K562 (cell line): ENCODE data around the gene LAPTM4A. TPM values are rescaled to one million over a fixed set of nuclear protein-coding genes. Genes with fewer than 3 reads are reported as not detected.
A peak's percentile ranks its signal among the peaks of the same experiment; 100 is the strongest.

Source experiments
- ATAC-seq: fragments of 200-7000 bp; cut with Tn5 transposase; 3 replicates; pipeline ENCODE4 v1.9.1; 2020; ENCODE audit warnings: moderate library complexity
- BruUV-seq: library from RNA; stranded (reverse); fragments of 400-500 nt; replicated peaks from 2 replicates; lab custom pipeline; 2021; lab: Mats Ljungman, UMichigan
- CTCF ChIA-PET: fragments of 300-600 bp; formaldehyde crosslinking; extraction: SDS; loops from one replicate; lab custom pipeline; 2021; ENCODE audit warnings: low intra/inter-chr PET ratio; lab: Yijun Ruan, JAX
- POLR2A ChIA-PET: fragments of 300-600, 350-650 bp; sonication (Branson Sonifier 250); formaldehyde crosslinking; extraction: SDS; loops from one replicate; lab custom pipeline; 2021; ENCODE audit warnings: antibody characterized with exemption, inconsistent platforms; lab: Yijun Ruan, JAX
- DNase-seq, 4 experiments: peaks; one replicate each; pipeline versions ENCODE4 v3.0.0 to v3.0.0-alpha.2; 2011 to 2018; ENCODE audit warnings: low spot score in 3 of 4, mixed read lengths in 3 of 4; ENCODE audit errors: extremely low read depth in 1 of 4
- FAIRE-seq: peaks from 2 replicates; lab custom pipeline; 2011; peaks lifted over from hg19 to GRCh38; lab: Jason Lieb, UNC
- H2AFZ ChIP-seq: 2 replicates; pipeline ENCODE4 v1.6.0; 2011; ENCODE audit warnings: low read depth, low read length, control low read depth, inconsistent platforms
- H3K27ac ChIP-seq: fragments of 200-600 bp; 3 replicates; pipeline ENCODE4 v1.8.0; 2011; ENCODE audit warnings: low read depth, mild to moderate bottlenecking, control low read depth, inconsistent platforms, low read length, moderate library complexity, mixed read lengths; ENCODE audit errors: extremely low read depth
- H3K27me3 ChIP-seq, 2 experiments: fragments of 300-600 bp in 1 of 2; 2 replicates in 1 of 2; 3 replicates in 1 of 2; pipeline versions ENCODE4 v1.6.0 to v1.8.0; 2011; ENCODE audit warnings: inconsistent platforms in 2 of 2, low read length in 2 of 2, mild to moderate bottlenecking in 1 of 2, mixed read lengths in 1 of 2, moderate library complexity in 1 of 2; ENCODE audit not compliant: control insufficient read depth in 2 of 2, insufficient read depth in 2 of 2
- H3K36me3 ChIP-seq: fragments of 300-600 bp; 3 replicates; pipeline ENCODE4 v1.8.0; 2011; ENCODE audit warnings: mild to moderate bottlenecking, low read length, inconsistent platforms; ENCODE audit not compliant: control insufficient read depth, insufficient read depth
- H3K4me1 ChIP-seq, 2 experiments: fragments of 200-600 bp in 1 of 2; replicated peaks in 1 of 2; 2 replicates in 1 of 2; 3 replicates in 1 of 2; pipeline versions ENCODE4 v1.5.1 to v1.8.0; 2011; ENCODE audit warnings: inconsistent platforms in 2 of 2, low read length in 2 of 2, mild to moderate bottlenecking in 1 of 2, mixed read lengths in 1 of 2, moderate library complexity in 1 of 2; ENCODE audit not compliant: control insufficient read depth in 2 of 2, insufficient read depth in 2 of 2
- H3K4me2 ChIP-seq: 2 replicates; pipeline ENCODE4 v1.6.1; 2011; ENCODE audit warnings: low read length, control low read depth, inconsistent platforms, mixed read lengths; ENCODE audit not compliant: insufficient read depth
- H3K4me3 ChIP-seq: fragments of 200-600 bp; sonication (generic), shearing (Covaris generic); 2 replicates; pipeline ENCODE4 v1.5.1; 2016; ENCODE audit warnings: control low read depth, inconsistent platforms
- H3K79me2 ChIP-seq: fragments of 200-600 bp; 3 replicates; pipeline ENCODE4 v1.8.0; 2011; ENCODE audit warnings: low read length, inconsistent platforms; ENCODE audit not compliant: control insufficient read depth, insufficient read depth
- H3K9ac ChIP-seq, 2 experiments: 2 replicates each; pipeline versions ENCODE4 v1.6.0 to v1.6.1; 2011; ENCODE audit warnings: low read depth in 2 of 2, low read length in 2 of 2, control low read depth in 1 of 2, inconsistent platforms in 1 of 2, mild to moderate bottlenecking in 1 of 2, mixed read lengths in 1 of 2; ENCODE audit not compliant: insufficient read depth in 1 of 2
- H3K9me1 ChIP-seq: one replicate; pipeline ENCODE4 v1.6.0; 2011; ENCODE audit warnings: inconsistent platforms, mild to moderate bottlenecking, low read length, moderate library complexity; ENCODE audit not compliant: control insufficient read depth, insufficient read depth
- H3K9me3 ChIP-seq: replicated peaks from 2 replicates; pipeline ENCODE4 v1.5.1; 2011; ENCODE audit warnings: low read depth, low read length, inconsistent platforms; ENCODE audit not compliant: control insufficient read depth, insufficient read depth
- H4K20me1 ChIP-seq: replicated peaks from 2 replicates; pipeline ENCODE4 v1.6.1; 2011; ENCODE audit warnings: low read length, inconsistent platforms, mixed read lengths; ENCODE audit not compliant: control insufficient read depth, insufficient read depth
- BRF2 ChIP-seq: IDR thresholded peaks from 3 replicates; pipeline ENCODE4 v1.6.1; 2011; ENCODE audit warnings: borderline replicate concordance, mild to moderate bottlenecking; ENCODE audit not compliant: insufficient read length, insufficient read depth
- CHD2 ChIP-seq: IDR thresholded peaks from 2 replicates; pipeline ENCODE4 v1.6.1; 2011; ENCODE audit warnings: low read depth, low read length
- CUX1 ChIP-seq: fragments of 200-800 bp; sonication (Bioruptor generic); IDR thresholded peaks from 2 replicates; pipeline ENCODE4 v1.6.1; 2016; ENCODE audit warnings: missing genetic modification characterization, missing compliant biosample characterization
- DMBX1 ChIP-seq: fragments of 250-450 bp; sonication (Bioruptor Pico); IDR thresholded peaks from 2 replicates; pipeline ENCODE4 v1.8.0; 2022; ENCODE audit warnings: inconsistent platforms, mild to moderate bottlenecking, moderate library complexity, borderline replicate concordance
- MBD2 ChIP-seq: sonication (generic); IDR thresholded peaks from 2 replicates; pipeline ENCODE4 v1.6.1; 2016; ENCODE audit warnings: low read depth, borderline replicate concordance
- NUFIP1 ChIP-seq: fragments of 450-650 bp; IDR thresholded peaks from 2 replicates; pipeline ENCODE4 v1.6.1; 2018; ENCODE audit not compliant: partially characterized antibody
- PURB ChIP-seq: sonication (generic); formaldehyde crosslinking; IDR thresholded peaks from 2 replicates; pipeline ENCODE4 v1.9.0; 2021; ENCODE audit warnings: low read depth, mild to moderate bottlenecking, missing genetic modification reagents
- STAT5B ChIP-seq: fragments of 250-450 bp; sonication (Bioruptor Pico); IDR thresholded peaks from 2 replicates; pipeline ENCODE4 v1.8.0; 2021; ENCODE audit warnings: mild to moderate bottlenecking, inconsistent platforms
- THRAP3 ChIP-seq: fragments of 450-650 bp; IDR thresholded peaks from 2 replicates; pipeline ENCODE4 v1.6.1; 2016; ENCODE audit warnings: mild to moderate bottlenecking, inconsistent platforms, borderline replicate concordance
- ZNF12 ChIP-seq: sonication (generic); formaldehyde crosslinking; IDR thresholded peaks from 2 replicates; pipeline ENCODE4 v1.4.0; 2020; ENCODE audit warnings: mild to moderate bottlenecking, missing genetic modification reagents
- ZNF124 ChIP-seq: sonication (generic); formaldehyde crosslinking; IDR thresholded peaks from 2 replicates; pipeline ENCODE4 v1.8.1; 2022; ENCODE audit warnings: missing genetic modification reagents
- ZNF507 ChIP-seq: conservative IDR thresholded peaks from 2 replicates; pipeline ENCODE4 v1.6.1; 2017; ENCODE audit warnings: missing genetic modification characterization, missing compliant biosample characterization
- ZZZ3 ChIP-seq: fragments of 450-650 bp; IDR thresholded peaks from 2 replicates; pipeline ENCODE4 v1.6.1; 2016; ENCODE audit warnings: antibody characterized with exemption, mild to moderate bottlenecking, moderate library complexity
- WGBS: fragments of 100-300 bp; shearing (Covaris generic); methylation state at CpG from one replicate; pipeline ENCODE4 v1.1.6; 2016; ENCODE audit warnings: low coverage, mixed read lengths; ENCODE audit not compliant: insufficient coverage; ENCODE audit errors: missing lambda C conversion rate; 5-methylcytosine and 5-hydroxymethylcytosine counted together
- in situ Hi-C: fragments of 300-500 bp; cut with MboI; formaldehyde crosslinking; loops from 4 replicates; pipeline ENCODE4 v1.15.0; 2018; ENCODE audit warnings: inconsistent platforms, mixed read lengths
- intact Hi-C: fragments of 100-400 bp; cut with micrococcal nuclease; formaldehyde crosslinking; loops from 2 replicates; pipeline ENCODE4 v1.14.2; 2022
- polyA plus RNA-seq, 8 experiments: library from polyadenylated mRNA; depleted of rRNA in 4 of 8; stranded (reverse) in 5 of 8; unstranded in 3 of 8; fragments of >200 nt; fragmentation: Nextera tagmentation in 2 of 8; fragmentation: Illumina TruSeq in 1 of 8; extraction: Ambion mirVana in 2 of 8; extraction: Trizol in 1 of 8; gene quantifications; 2 replicates each; pipeline versions ENCODE4 v1.2.1 to v1.2.3, GENCODE V29; 2011 to 2014; ENCODE audit warnings: inconsistent platforms in 1 of 8, missing spikeins in 1 of 8
- total RNA-seq, 7 experiments: library from RNA; depleted of rRNA in 6 of 7; stranded (reverse); fragments of >200 nt in 6 of 7; fragmentation: Illumina TruSeq in 2 of 7; extraction: Trizol in 2 of 7; gene quantifications; 2 replicates each; pipeline versions ENCODE4 v1.2.1 to v1.2.3, GENCODE V29; 2011 to 2021; ENCODE audit warnings: low replicate concordance in 1 of 7
- TF ChIP-seq, protein P1 (sequence below): fragments of 450-650 bp; IDR thresholded peaks from 2 replicates; pipeline ENCODE4 v1.6.1; 2017; ENCODE audit warnings: antibody characterized with exemption

LAPTM4A gene
- total and polyA plus RNA-seq, 9 of the 15 experiments (the other 6 are each of a cell fraction or from before 2014, with no cell fraction given) = 13.4 to 157 (median 50.1) TPM

DNA sequence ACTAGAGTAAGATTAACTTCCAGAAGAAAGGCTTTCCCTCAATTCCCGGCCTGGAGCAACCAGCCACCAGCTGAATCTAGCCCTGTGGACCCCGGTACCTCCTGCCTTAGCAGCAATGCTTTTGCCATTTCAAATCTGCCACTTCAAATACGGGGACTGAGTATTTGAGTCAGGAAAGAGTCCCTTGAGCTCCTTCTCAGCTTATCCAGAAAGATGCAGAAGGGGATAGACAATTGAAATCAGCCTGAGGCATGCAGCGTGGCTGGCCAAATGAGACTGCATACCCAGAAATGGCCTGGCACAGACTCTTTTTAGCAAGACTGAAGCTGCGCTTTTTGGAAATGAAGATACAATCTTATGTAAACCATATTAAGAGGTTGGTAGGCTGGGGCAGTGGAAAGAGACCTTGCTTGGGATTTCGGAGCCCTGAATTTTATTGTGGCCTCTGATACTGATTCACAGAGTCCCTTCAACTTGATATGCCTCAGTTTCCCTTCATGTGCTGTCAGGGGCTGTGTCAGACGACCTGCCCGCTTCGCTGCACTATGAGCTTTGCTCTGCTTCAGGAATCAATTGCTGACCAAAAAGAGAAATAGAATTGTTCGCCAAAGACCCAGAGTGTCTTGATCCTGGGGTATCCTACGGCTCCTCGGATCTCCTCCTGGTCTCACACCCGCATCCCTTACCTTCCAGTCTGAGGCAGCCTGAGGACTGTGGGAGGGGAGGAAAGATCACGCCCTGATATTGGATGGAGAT, 40.0 kb downstream of the LAPTM4A start:
- no peaks in the 10 kb centered on the region for H4K20me1 ChIP-seq
- H3K4me1 ChIP-seq = peaks cover 0 to 11% of the 10 kb centered on the region in 2 experiments; a peak in 2 of 5 replicates
- FAIRE-seq (no peak), DNase-seq (no peak), ATAC-seq (no peak)
- POLR2A ChIA-PET = interaction anchor here (0.7 to 0.9 kb wide), 4 partner anchors 8 to 79 kb away, joined by 3 to 5 read pairs (median 4); no protein-coding TSS in a partner anchor
- H3K9ac ChIP-seq = no peak overlapping the region
- WGBS = 18% methylated on average over 14 of the region's 14 CpGs
- CTCF ChIA-PET = no interaction called here
- no peak overlapping the region for H3K27ac ChIP-seq
- H3K4me2 ChIP-seq = 0 out of 2 replicates have a peak overlapping the region, but pooled peaks have one; percentile 13
- H3K36me3 ChIP-seq = no peaks in the 10 kb centered on the region
- H3K27me3 ChIP-seq = peaks cover 21 to 37% of the 10 kb centered on the region in 2 experiments
- H2AFZ ChIP-seq = no peak overlapping the region
- intact Hi-C loops = no loop called here
- BruUV-seq = no TSS peak
- H3K79me2 ChIP-seq = no peaks in the 10 kb centered on the region
- H3K9me3 ChIP-seq = 0 out of 2 replicates have a peak, but pooled peaks cover 2% of the 10 kb centered on the region
- H3K4me3 ChIP-seq = no peak overlapping the region
- H3K9me1 ChIP-seq = no peaks in the 10 kb centered on the region
- in situ Hi-C loops = no loop called here
- TF ChIP-seq CUX1 (no peak), CHD2 (no peak), PURB (no peak), MBD2 (no peak), NUFIP1 (no peak), STAT5B (CRISPR knock-in tag) (no peak), ZNF507 (tag) (no peak), ZNF12 (CRISPR knock-in tag) (no peak), ZZZ3 (no peak), BRF2 (no peak), THRAP3 (no peak), DMBX1 (CRISPR knock-in tag) (no peak), ZNF124 (CRISPR knock-in tag) (no peak)
- TF ChIP-seq, protein P1, sequence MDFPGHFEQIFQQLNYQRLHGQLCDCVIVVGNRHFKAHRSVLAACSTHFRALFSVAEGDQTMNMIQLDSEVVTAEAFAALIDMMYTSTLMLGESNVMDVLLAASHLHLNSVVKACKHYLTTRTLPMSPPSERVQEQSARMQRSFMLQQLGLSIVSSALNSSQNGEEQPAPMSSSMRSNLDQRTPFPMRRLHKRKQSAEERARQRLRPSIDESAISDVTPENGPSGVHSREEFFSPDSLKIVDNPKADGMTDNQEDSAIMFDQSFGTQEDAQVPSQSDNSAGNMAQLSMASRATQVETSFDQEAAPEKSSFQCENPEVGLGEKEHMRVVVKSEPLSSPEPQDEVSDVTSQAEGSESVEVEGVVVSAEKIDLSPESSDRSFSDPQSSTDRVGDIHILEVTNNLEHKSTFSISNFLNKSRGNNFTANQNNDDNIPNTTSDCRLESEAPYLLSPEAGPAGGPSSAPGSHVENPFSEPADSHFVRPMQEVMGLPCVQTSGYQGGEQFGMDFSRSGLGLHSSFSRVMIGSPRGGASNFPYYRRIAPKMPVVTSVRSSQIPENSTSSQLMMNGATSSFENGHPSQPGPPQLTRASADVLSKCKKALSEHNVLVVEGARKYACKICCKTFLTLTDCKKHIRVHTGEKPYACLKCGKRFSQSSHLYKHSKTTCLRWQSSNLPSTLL = no peak
